Activated effector memory CD4-positive, alpha-beta T cell treated with Interleukin-2 at 50 U/mL for 16 hours (primary cell): Measurements from ENCODE around the gene MIER3.

Experiments
- DNase-seq: peaks from one replicate; pipeline ENCODE4 v3.0.0-alpha.2; 2020

Gene MIER3

GRCh38 chr5:56959326-56959725, 7.4 kb upstream of the MIER3 start:
- DNase-seq: no peak

DNA sequence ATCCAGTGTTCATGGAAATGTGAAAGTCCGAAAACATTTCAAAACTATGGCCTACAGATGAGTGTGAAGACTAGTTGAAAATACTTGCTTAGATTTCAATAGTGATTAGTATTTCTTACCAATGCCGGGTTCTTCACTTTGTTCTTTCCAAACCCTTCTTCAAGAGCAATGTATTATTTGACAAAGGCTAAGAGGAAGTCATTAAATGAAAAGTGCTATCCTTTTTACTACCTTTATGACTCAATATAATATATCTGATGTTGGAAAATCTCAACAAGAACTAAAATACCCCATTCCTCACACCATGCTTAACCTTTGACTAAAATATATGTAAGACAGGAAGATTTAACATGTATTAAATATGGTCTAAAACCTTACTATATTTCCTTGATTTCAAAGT, 6.7 kb upstream of the MIER3 start:
- DNase-seq: no peak

GRCh38 chr5:56954262-56954661, 2.3 kb upstream of the MIER3 start:
- DNase-seq: no peak

DNA sequence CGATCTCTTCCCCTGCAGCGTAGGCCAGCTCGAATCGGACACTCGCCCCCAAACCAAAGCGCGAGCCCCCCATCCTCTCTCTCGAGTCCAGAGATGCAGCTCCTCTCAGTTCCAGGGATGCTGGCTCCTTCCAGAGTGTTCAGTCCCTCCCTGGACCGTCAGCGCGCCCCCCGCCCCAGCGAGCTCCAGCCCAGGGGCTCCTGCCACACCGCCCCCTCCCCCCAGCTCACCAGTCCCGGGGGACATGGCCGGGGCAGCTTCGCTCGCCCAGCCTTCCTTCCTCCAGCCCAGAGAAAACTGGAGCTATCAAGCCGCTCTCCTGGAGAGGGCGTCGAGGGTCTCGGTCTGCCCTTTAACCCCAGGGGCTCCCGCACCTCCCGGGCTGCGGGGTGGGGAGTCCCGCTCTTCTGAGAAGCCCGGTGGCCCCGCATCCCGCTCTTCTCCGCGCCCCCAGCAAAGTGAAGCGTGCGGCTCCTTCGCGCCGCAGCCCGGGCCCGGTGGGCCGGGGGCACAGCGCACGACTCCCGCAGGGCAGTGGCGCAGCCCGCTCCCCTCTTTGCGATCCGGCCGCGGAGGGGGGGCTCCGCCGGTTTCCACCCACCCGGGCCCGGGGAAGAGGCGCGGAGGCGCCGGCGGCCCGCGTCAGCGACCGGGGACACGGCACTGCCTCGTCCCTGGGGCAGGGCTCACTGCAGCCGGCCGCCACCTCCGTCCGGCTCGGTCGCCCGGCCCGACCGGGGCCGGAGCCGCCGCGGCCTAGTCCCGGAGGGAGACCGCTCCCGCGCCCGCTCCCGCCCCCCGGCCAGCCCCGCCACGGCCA, 587 bp downstream of the MIER3 start:
- peak; percentile 17 for DNase-seq

DNA sequence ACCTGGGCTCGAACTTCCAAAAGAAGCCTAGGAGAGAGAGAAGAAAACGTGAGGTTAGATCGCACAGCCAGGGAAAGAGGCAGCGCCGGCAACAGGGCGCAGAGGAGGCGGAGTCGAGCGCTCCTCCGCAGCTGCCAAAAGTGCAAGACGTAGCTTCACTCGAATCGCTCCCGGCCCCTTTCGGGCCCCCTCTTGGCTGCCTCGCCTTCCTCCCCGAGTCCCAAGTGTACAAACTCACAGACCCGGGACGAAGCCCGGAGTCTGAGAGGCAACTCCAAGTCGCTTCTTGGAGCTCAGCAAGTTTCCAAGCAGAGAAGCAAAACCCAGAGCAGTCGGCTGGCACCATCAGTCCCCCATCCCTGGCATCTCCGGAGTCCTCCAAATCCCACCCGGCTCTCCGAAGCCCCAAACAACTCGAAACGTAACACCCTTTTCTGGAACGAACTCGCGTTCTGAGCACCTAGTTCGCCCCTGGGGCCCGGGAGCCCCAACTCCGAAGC, 1.2 kb downstream of the MIER3 start:
- peak; percentile 34 for DNase-seq

DNA sequence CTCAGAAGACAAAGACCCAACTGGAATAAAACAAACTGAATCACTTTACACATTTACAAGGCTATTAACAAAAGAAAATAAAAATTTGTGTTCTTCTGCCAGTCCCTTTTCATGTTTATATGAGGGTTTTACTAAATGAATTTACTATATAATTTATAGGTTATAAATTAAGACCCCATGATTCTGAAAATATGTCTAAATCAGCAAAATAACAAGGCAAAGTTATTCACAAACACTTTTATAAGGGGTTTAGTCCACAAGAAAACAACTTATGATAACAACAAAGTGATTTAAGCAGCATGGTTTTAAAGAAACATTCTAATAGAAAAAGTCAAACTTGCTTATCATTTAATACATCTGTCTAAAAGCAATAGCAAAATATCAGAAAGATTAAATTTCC, 4.9 kb downstream of the MIER3 start:
- DNase-seq: no peak

GRCh38 chr5:56941981-56942380, 9.9 kb downstream of the MIER3 start:
- no peak for DNase-seq

DNA sequence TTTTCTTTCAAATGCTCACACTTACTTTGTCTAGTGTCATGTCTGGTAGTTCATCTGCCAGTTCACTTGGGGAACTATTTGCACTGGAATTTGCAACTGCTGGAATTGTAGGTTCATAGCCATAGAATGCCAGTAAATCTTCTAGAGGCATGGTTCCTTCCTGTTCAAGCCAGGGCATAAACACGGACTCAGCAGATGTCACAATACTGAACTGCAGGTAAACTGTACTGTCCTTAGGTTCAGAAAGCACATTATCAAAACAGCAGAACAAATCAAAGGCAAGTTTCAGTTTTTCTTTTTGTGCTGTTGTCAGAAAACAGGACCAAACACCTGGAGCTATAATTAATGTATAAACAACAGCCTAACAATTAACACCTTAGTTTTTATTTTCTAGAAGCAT, 13.1 kb downstream of the MIER3 start:
- DNase-seq: no peak

GRCh38 chr5:56934325-56934724, 17.6 kb downstream of the MIER3 start:
- no peak for DNase-seq

GRCh38 chr5:56922922-56923321, 29.0 kb downstream of the MIER3 start:
- no peak for DNase-seq

DNA sequence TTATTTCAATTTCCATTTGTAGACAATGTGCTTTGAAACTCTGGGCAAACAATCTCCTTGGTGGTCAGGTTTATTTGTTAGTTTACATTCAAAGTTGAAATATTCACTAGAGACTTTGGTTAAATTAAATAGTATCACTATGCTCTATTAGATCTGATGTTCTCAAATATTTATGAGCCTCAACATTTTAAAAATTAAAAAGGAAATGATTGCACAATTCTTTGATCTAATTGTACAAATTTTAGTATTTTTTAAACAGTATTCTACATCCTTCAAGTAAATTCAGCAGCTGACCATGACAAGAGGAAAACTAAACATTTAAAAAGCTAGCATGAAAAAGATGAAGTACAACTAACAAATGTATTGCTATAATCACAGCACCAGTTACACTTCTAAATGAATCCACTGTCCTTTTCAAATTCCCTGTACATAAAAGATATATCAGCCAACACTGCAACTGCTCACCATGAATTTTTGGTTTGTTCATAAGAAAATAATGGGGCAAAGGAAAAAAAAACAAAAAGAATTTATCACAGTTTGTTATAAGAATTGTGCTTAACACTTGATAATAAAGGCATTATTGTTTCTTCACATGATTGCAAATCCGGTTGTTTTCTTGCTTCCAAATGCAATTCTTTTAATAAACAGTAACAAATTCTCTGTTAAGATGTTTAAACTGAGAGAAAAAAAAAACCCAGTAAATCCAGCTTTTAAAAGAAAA, 31.8 kb downstream of the MIER3 start:
- no peak for DNase-seq

GRCh38 chr5:56918054-56918453, 33.9 kb downstream of the MIER3 start:
- no peak for DNase-seq

GRCh38 chr5:56917534-56917933, 34.4 kb downstream of the MIER3 start:
- no peak for DNase-seq

DNA sequence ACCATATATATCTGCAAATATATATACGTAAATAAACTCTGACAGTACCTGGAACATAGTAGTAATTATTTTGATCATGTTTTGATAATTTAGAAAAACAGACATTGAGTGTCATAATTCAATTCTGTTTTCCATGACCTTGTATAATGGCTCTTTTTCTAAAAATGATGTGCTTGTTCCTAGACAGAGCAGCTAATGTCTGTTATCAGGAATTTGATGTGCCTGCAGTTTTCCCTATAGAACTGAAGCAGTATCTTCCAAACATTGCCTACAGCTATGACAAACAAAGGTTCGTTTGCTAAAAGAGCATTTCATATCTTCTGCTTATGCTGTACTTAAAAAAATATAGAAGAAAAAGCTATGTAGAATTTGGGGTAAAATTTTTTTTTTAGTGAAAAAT, 37.2 kb downstream of the MIER3 start:
- DNase-seq: no peak

DNA sequence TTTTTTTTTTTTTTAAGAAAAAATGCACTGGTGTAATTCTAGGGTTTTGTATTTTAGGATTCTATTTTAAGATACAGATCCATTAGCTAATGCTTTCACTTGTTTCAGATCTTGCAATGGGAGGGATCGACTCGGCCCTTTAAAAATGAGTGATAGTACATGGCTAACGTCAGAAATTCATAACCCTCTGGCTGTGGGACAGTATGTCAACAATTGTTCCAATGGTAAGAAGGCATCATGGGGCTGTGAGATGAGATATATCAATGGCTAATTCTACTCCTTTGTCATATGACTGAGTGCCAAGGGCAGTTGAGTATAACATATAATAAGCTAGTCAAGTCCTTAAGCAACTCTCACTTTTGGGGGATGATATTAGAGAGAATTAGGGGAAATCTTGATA, 38.2 kb downstream of the MIER3 start:
- DNase-seq: no peak

- no peak for DNase-seq
Measured at GRCh38 chr5:56910210-56910965, 41.5 kb downstream of the MIER3 start.

DNA sequence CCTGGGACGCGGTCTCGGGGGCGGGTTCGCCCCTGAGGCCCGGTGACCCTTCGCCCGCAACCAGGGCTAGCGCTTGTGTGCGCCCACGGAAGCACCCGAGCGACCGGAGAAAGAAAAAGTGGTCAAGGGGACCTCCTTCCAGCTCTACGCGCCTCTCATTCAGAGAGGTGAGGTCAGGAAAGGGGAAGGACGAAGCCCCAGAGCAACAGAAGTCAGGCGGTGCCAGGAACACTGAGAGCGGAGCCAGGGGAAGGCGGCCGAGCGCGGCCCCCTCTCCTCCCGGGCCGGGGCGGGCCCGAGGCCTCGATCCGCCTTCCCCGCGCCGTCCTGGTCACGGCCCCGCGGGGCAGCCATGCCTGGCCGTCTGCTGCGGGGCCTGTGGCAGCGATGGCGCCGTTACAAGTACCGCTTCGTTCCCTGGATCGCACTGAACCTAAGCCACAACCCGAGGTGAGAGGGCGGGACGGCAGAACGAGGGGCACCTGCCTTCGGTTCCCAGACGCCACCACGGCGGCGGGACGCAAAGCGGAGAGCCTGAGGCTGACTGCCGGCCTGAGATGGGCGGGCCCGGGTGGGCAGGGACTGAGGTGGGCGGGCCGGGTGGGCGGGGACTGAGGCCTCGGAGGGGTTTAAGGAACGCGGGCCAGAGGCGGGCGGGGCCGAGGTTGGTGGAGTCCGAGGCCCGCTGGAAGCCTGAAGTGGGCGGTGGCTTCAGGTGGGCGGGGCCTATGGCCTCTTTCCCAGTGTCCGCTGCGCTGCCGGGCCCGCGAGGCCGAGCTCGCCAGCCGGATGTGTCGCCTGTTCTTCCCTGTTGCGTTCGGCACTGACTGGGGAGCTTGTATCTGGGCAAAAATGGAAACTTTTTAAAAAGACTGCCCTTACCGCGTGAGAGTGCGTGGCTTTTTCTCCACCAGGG, 42.4 kb downstream of the MIER3 start, which contains the start of gene SETD9:
TSS of gene SETD9 (plus strand) at position 303 of the 916 bp plus-strand sequence. CDS start at position 353, 50 bp downstream.
- DNase-seq: peak; percentile 80

GRCh38 chr5:56908942-56909293, 43.0 kb downstream of the MIER3 start:
- DNase-seq: no peak

DNA sequence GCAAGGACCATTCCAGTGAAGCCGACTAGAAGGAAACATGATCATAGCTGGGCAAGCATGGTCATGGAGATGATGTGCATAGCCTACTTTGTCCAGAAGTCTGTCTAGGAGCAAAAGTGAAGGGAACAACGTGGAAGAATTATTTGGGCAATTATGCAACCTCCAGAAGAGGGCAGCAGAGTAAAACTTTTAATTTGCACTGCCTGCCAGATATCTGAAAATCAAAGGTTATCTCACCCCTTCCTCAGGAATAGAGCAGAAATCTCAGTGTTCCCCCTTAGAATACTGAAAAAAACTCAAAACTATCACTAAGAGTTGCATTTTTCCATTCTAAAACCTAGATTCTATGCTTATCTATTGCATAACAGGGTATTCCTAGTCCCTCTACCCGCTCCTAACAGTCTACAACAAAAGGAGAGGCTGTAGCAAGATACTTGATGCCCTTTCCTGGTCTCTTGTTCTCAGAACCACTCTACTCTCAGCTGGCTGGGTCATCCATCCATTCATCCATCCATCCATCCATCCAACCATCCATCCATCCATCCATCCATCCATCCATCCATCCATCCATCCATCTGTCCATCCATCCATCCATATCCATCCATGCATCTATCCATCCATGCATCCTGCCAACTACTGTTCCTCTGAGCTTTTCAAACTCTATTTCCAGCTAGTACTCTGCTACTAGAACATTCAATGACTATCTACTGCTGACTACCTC, 50.9 kb downstream of the MIER3 start:
- peak; percentile 5 for DNase-seq

DNA sequence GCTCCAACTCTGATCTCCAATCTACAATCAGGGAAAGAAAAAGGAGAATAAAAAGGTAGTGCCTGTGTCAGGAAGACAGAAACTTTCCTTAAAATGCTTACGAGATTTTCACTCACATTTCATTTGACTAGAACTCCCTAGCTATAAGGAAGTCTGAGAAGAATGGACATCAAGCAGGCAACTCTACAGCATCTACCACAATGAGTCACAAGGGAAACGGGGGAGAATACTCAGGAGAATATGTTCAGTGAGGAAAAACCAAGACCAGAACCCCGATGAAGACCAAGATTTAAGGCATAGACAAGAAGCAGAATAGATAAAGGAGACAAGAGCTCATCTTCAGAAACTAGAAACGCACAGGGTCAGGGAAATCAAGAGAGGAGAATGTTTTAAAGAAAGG, 51.5 kb downstream of the MIER3 start:
- DNase-seq: no peak

DNA sequence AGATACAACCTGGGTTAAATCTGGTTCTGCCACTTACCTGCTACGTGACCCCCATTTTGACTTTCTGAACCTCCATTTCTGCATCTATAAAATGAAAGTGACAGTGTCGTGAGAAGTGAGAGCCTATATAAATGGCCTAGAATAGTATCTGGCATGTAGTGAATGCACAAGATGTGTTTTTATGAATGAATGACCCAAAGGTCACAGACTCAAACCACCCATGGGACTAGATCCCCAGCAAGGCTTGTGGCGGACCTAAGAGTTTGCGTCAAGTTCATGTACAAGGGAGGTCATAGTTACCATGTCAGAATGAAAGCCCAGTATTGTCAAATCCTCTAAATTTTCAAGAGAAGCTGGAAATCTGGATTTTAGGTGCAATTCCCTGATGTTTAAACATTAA, 53.7 kb downstream of the MIER3 start:
- no peak for DNase-seq

- no peak for DNase-seq
Measured at GRCh38 chr5:56896763-56897162, 55.2 kb downstream of the MIER3 start.
